WTC11 (cell line): ENCODE measurements around the gene GGCX. TPM values are rescaled to one million over a fixed set of nuclear protein-coding genes. Genes with fewer than 3 reads are reported as not detected.

Experiments used
- CREM ChIP-seq: sonication (generic); formaldehyde crosslinking; IDR thresholded peaks from 2 replicates; pipeline ENCODE4 v1.8.1; 2022; ENCODE audit warnings: mild to moderate bottlenecking, missing genetic modification reagents, moderate library complexity
- ELF4 ChIP-seq: sonication (generic); formaldehyde crosslinking; IDR thresholded peaks from 2 replicates; pipeline ENCODE4 v1.8.1; 2022; ENCODE audit warnings: low read depth, mild to moderate bottlenecking, moderate library complexity, missing genetic modification reagents
- EMX1 ChIP-seq: fragments of 250-450 bp; sonication (Bioruptor Pico); IDR thresholded peaks from 2 replicates; pipeline ENCODE4 v1.8.0; 2021; ENCODE audit warnings: mild to moderate bottlenecking
- FOXP1 ChIP-seq: sonication (generic); formaldehyde crosslinking; IDR thresholded peaks from 2 replicates; pipeline ENCODE4 v1.8.0; 2022; ENCODE audit warnings: missing genetic modification reagents, mild to moderate bottlenecking, moderate library complexity, borderline replicate concordance
- GABPB1 ChIP-seq: sonication (generic); formaldehyde crosslinking; IDR thresholded peaks from 2 replicates; pipeline ENCODE4 v1.8.1; 2023; ENCODE audit warnings: mild to moderate bottlenecking, missing genetic modification reagents
- HMGA2 ChIP-seq: fragments of 250-450 bp; sonication (Bioruptor Pico); IDR thresholded peaks from 2 replicates; pipeline ENCODE4 v1.4.0; 2021; ENCODE audit warnings: mild to moderate bottlenecking, moderate library complexity
- KAT7 ChIP-seq: sonication (generic); formaldehyde crosslinking; IDR thresholded peaks from 2 replicates; pipeline ENCODE4 v1.8.1; 2023; ENCODE audit warnings: missing genetic modification reagents, mild to moderate bottlenecking, borderline replicate concordance
- NFYB ChIP-seq: sonication (generic); formaldehyde crosslinking; conservative IDR thresholded peaks from 2 replicates; pipeline ENCODE4 v1.8.0; 2022; ENCODE audit warnings: low read depth, missing genetic modification reagents
- SMAD4 ChIP-seq: sonication (generic); formaldehyde crosslinking; IDR thresholded peaks from 2 replicates; pipeline ENCODE4 v1.8.0; 2022; ENCODE audit warnings: mild to moderate bottlenecking, missing genetic modification reagents
- TCF7 ChIP-seq: sonication (generic); formaldehyde crosslinking; IDR thresholded peaks from 2 replicates; pipeline ENCODE4 v1.8.0; 2022; ENCODE audit warnings: mild to moderate bottlenecking, low read depth, missing genetic modification reagents, moderate library complexity
- ZNF138 ChIP-seq: sonication (generic); formaldehyde crosslinking; conservative IDR thresholded peaks from 2 replicates; pipeline ENCODE4 v1.8.1; 2022; ENCODE audit warnings: mild to moderate bottlenecking, moderate library complexity, missing genetic modification reagents
- ZNF263 ChIP-seq: sonication (generic); formaldehyde crosslinking; IDR thresholded peaks from 2 replicates; pipeline ENCODE4 v1.8.1; 2022; ENCODE audit warnings: low read depth, mild to moderate bottlenecking, moderate library complexity, missing genetic modification reagents
- ZNF416 ChIP-seq: fragments of 250-450 bp; sonication (Bioruptor Pico); IDR thresholded peaks from 2 replicates; pipeline ENCODE4 v1.9.0; 2021; ENCODE audit warnings: mild to moderate bottlenecking, inconsistent platforms
- ZNF423 ChIP-seq: fragments of 250-450 bp; sonication (Bioruptor Pico); IDR thresholded peaks from 2 replicates; pipeline ENCODE4 v2.1.2; 2022; ENCODE audit warnings: mild to moderate bottlenecking, moderate library complexity
- total RNA-seq: library from RNA; stranded (reverse); gene quantifications from 3 replicates; pipeline ENCODE4 v1.2.3, GENCODE V29; 2021
- TF ChIP-seq, protein P1 (sequence below): fragments of 200-600 bp; IDR thresholded peaks from 2 replicates; pipeline ENCODE4 v1.8.0; 2022; ENCODE audit warnings: antibody characterized with exemption
- TF ChIP-seq, protein P2 (sequence below): sonication (generic); formaldehyde crosslinking; IDR thresholded peaks from 2 replicates; pipeline ENCODE4 v1.8.1; 2023; ENCODE audit warnings: mild to moderate bottlenecking, moderate library complexity, missing genetic modification reagents
- TF ChIP-seq, protein P3 (sequence below): fragments of 250-450 bp; sonication (Bioruptor Pico); IDR thresholded peaks from 2 replicates; pipeline ENCODE4 v1.9.0; 2021; ENCODE audit warnings: mild to moderate bottlenecking, borderline replicate concordance
- TF ChIP-seq, protein P4 (sequence below): sonication (generic); formaldehyde crosslinking; IDR thresholded peaks from 2 replicates; pipeline ENCODE4 v1.8.1; 2022; ENCODE audit warnings: mild to moderate bottlenecking, moderate library complexity, missing genetic modification reagents
- TF ChIP-seq, protein P5 (sequence below): fragments of 250-450 bp; sonication (Bioruptor Pico); IDR thresholded peaks from 2 replicates; pipeline ENCODE4 v1.8.0; 2021; ENCODE audit warnings: mild to moderate bottlenecking
- TF ChIP-seq, protein P6 (sequence below): fragments of 250-450 bp; sonication (Bioruptor Pico); IDR thresholded peaks from 2 replicates; pipeline ENCODE4 v2.1.2; 2022; ENCODE audit warnings: mild to moderate bottlenecking, moderate library complexity
- TF ChIP-seq, protein P7 (sequence below): sonication (generic); formaldehyde crosslinking; IDR thresholded peaks from 2 replicates; pipeline ENCODE4 v1.8.1; 2023; ENCODE audit warnings: mild to moderate bottlenecking, missing genetic modification reagents, borderline replicate concordance
- TF ChIP-seq, protein P8 (sequence below): fragments of 250-450 bp; sonication (Bioruptor Pico); IDR thresholded peaks from 2 replicates; pipeline ENCODE4 v1.9.0; 2021; ENCODE audit warnings: mild to moderate bottlenecking

GGCX gene
- total RNA-seq, 1 experiment from 2014 or later: 40.9 TPM

DNA sequence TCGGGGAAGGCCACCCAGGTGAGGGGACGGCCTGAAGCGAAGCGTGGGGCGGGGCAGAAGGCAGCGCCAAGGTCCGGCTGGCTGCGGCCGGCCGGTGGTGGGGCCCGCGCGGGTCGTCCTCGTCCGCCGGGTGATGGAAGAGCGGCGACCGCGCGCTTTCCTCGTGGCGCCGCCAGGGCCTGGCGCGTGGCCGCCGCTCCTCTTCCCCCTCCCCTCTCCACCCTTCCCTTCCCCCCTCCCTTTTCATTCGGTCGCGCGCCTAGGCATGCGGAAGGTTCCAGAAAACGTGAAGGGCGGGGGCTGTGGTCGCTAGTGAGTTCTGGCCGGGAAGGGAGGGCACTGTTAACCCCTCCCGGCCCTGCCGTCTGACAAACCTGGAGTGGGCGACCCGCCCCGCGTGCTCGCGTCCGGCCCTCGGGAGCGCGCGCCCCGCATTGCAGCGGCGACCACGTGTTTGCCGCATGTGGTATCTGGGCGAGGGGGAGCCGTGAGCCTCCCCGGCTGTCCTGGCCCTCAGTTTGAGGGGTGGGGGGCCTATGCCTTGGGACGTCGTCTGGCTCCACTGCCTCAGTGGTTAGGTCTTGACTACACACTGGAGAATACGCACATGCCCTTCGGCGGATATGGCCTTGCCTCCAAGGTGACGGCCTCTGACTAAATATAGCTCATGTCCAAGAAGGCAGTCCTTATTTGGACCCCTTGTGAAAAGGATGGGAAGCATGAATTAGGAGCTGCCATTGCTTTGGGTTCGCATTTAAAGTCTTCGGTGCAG lies 21.7 kb downstream of the GGCX start (continued):
- TF ChIP-seq, protein P1, sequence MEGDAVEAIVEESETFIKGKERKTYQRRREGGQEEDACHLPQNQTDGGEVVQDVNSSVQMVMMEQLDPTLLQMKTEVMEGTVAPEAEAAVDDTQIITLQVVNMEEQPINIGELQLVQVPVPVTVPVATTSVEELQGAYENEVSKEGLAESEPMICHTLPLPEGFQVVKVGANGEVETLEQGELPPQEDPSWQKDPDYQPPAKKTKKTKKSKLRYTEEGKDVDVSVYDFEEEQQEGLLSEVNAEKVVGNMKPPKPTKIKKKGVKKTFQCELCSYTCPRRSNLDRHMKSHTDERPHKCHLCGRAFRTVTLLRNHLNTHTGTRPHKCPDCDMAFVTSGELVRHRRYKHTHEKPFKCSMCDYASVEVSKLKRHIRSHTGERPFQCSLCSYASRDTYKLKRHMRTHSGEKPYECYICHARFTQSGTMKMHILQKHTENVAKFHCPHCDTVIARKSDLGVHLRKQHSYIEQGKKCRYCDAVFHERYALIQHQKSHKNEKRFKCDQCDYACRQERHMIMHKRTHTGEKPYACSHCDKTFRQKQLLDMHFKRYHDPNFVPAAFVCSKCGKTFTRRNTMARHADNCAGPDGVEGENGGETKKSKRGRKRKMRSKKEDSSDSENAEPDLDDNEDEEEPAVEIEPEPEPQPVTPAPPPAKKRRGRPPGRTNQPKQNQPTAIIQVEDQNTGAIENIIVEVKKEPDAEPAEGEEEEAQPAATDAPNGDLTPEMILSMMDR: no peak
- TF ChIP-seq, protein P2, sequence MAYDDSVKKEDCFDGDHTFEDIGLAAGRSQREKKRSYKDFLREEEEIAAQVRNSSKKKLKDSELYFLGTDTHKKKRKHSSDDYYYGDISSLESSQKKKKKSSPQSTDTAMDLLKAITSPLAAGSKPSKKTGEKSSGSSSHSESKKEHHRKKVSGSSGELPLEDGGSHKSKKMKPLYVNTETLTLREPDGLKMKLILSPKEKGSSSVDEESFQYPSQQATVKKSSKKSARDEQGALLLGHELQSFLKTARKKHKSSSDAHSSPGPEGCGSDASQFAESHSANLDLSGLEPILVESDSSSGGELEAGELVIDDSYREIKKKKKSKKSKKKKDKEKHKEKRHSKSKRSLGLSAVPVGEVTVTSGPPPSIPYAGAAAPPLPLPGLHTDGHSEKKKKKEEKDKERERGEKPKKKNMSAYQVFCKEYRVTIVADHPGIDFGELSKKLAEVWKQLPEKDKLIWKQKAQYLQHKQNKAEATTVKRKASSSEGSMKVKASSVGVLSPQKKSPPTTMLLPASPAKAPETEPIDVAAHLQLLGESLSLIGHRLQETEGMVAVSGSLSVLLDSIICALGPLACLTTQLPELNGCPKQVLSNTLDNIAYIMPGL (CRISPR knock-in tag): no peak; the same call in 1 of the 2 replicates
- no peak; the same call in 1 of the 2 replicates for TF ChIP-seq NFYB (CRISPR knock-in tag)
- no peak for TF ChIP-seq ZNF138 (CRISPR knock-in tag)
- TF ChIP-seq, protein P3, sequence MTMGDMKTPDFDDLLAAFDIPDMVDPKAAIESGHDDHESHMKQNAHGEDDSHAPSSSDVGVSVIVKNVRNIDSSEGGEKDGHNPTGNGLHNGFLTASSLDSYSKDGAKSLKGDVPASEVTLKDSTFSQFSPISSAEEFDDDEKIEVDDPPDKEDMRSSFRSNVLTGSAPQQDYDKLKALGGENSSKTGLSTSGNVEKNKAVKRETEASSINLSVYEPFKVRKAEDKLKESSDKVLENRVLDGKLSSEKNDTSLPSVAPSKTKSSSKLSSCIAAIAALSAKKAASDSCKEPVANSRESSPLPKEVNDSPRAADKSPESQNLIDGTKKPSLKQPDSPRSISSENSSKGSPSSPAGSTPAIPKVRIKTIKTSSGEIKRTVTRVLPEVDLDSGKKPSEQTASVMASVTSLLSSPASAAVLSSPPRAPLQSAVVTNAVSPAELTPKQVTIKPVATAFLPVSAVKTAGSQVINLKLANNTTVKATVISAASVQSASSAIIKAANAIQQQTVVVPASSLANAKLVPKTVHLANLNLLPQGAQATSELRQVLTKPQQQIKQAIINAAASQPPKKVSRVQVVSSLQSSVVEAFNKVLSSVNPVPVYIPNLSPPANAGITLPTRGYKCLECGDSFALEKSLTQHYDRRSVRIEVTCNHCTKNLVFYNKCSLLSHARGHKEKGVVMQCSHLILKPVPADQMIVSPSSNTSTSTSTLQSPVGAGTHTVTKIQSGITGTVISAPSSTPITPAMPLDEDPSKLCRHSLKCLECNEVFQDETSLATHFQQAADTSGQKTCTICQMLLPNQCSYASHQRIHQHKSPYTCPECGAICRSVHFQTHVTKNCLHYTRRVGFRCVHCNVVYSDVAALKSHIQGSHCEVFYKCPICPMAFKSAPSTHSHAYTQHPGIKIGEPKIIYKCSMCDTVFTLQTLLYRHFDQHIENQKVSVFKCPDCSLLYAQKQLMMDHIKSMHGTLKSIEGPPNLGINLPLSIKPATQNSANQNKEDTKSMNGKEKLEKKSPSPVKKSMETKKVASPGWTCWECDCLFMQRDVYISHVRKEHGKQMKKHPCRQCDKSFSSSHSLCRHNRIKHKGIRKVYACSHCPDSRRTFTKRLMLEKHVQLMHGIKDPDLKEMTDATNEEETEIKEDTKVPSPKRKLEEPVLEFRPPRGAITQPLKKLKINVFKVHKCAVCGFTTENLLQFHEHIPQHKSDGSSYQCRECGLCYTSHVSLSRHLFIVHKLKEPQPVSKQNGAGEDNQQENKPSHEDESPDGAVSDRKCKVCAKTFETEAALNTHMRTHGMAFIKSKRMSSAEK (CRISPR knock-in tag): no peak
- peak; percentile 4; the same call in 1 of the 2 replicates for TF ChIP-seq ZNF416 (CRISPR knock-in tag)
- TF ChIP-seq KAT7: peak; percentile 89; the same call in 1 of the 2 replicates
- TF ChIP-seq, protein P4, sequence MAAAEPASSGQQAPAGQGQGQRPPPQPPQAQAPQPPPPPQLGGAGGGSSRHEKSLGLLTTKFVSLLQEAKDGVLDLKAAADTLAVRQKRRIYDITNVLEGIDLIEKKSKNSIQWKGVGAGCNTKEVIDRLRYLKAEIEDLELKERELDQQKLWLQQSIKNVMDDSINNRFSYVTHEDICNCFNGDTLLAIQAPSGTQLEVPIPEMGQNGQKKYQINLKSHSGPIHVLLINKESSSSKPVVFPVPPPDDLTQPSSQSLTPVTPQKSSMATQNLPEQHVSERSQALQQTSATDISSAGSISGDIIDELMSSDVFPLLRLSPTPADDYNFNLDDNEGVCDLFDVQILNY (CRISPR knock-in tag): no peak
- TF ChIP-seq CREM (CRISPR knock-in tag): peak; percentile 26; the same call in 1 of the 2 replicates
- no peak for TF ChIP-seq EMX1 (CRISPR knock-in tag)
- TF ChIP-seq, protein P5, sequence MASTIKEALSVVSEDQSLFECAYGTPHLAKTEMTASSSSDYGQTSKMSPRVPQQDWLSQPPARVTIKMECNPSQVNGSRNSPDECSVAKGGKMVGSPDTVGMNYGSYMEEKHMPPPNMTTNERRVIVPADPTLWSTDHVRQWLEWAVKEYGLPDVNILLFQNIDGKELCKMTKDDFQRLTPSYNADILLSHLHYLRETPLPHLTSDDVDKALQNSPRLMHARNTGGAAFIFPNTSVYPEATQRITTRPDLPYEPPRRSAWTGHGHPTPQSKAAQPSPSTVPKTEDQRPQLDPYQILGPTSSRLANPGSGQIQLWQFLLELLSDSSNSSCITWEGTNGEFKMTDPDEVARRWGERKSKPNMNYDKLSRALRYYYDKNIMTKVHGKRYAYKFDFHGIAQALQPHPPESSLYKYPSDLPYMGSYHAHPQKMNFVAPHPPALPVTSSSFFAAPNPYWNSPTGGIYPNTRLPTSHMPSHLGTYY (CRISPR knock-in tag): no peak
- no peak; the same call in 1 of the 2 replicates for TF ChIP-seq GABPB1 (CRISPR knock-in tag)
- no peak for TF ChIP-seq HMGA2 (CRISPR knock-in tag)
- no peak for TF ChIP-seq ZNF263 (CRISPR knock-in tag)
- TF ChIP-seq, protein P6, sequence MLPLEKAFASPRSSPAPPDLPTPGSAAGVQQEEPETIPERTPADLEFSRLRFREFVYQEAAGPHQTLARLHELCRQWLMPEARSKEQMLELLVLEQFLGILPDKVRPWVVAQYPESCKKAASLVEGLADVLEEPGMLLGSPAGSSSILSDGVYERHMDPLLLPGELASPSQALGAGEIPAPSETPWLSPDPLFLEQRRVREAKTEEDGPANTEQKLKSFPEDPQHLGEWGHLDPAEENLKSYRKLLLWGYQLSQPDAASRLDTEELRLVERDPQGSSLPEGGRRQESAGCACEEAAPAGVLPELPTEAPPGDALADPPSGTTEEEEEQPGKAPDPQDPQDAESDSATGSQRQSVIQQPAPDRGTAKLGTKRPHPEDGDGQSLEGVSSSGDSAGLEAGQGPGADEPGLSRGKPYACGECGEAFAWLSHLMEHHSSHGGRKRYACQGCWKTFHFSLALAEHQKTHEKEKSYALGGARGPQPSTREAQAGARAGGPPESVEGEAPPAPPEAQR (CRISPR knock-in tag): no peak
- no peak; the same call in 1 of the 2 replicates for TF ChIP-seq FOXP1 (CRISPR knock-in tag)
- TF ChIP-seq, protein P7, sequence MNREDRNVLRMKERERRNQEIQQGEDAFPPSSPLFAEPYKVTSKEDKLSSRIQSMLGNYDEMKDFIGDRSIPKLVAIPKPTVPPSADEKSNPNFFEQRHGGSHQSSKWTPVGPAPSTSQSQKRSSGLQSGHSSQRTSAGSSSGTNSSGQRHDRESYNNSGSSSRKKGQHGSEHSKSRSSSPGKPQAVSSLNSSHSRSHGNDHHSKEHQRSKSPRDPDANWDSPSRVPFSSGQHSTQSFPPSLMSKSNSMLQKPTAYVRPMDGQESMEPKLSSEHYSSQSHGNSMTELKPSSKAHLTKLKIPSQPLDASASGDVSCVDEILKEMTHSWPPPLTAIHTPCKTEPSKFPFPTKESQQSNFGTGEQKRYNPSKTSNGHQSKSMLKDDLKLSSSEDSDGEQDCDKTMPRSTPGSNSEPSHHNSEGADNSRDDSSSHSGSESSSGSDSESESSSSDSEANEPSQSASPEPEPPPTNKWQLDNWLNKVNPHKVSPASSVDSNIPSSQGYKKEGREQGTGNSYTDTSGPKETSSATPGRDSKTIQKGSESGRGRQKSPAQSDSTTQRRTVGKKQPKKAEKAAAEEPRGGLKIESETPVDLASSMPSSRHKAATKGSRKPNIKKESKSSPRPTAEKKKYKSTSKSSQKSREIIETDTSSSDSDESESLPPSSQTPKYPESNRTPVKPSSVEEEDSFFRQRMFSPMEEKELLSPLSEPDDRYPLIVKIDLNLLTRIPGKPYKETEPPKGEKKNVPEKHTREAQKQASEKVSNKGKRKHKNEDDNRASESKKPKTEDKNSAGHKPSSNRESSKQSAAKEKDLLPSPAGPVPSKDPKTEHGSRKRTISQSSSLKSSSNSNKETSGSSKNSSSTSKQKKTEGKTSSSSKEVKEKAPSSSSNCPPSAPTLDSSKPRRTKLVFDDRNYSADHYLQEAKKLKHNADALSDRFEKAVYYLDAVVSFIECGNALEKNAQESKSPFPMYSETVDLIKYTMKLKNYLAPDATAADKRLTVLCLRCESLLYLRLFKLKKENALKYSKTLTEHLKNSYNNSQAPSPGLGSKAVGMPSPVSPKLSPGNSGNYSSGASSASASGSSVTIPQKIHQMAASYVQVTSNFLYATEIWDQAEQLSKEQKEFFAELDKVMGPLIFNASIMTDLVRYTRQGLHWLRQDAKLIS (CRISPR knock-in tag): no peak
- TF ChIP-seq, protein P8, sequence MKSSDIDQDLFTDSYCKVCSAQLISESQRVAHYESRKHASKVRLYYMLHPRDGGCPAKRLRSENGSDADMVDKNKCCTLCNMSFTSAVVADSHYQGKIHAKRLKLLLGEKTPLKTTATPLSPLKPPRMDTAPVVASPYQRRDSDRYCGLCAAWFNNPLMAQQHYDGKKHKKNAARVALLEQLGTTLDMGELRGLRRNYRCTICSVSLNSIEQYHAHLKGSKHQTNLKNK (CRISPR knock-in tag): peak; percentile 24; the same call in 1 of the 2 replicates
- no peak for TF ChIP-seq ZNF423
- 0 out of 2 replicates have a peak, but pooled peaks have one; percentile 19 for TF ChIP-seq ELF4 (CRISPR knock-in tag)
- no peak for TF ChIP-seq SMAD4 (CRISPR knock-in tag)
- TF ChIP-seq TCF7 (CRISPR knock-in tag): no peak
